AG04450 (cell line): Measurements from ENCODE around the gene CBS. TPM values are rescaled to one million over a fixed set of nuclear protein-coding genes. Genes with fewer than 3 reads are reported as not detected.
A peak's percentile ranks its signal among the peaks of the same experiment; 100 is the strongest.

Experiments
- CTCF ChIA-PET: fragments of 300-600, 350-600 bp; formaldehyde crosslinking; extraction: SDS; loops from one replicate; lab custom pipeline; 2022; ENCODE audit warnings: antibody characterized with exemption, inconsistent platforms; lab: Charles Lee
- POLR2A ChIA-PET: fragments of 350-600 bp; formaldehyde crosslinking; extraction: SDS; loops from one replicate; lab custom pipeline; 2021; ENCODE audit warnings: antibody characterized with exemption, inconsistent platforms; lab: Yijun Ruan, JAX
- DNase-seq: peaks from one replicate; pipeline ENCODE4 v3.0.0-alpha.2; 2011; ENCODE audit warnings: low read depth, low spot score
- H3K27ac ChIP-seq: one replicate; pipeline ENCODE4 v1.5.1; 2012; ENCODE audit warnings: low read depth, low read length, control low read depth
- H3K27me3 ChIP-seq: one replicate; pipeline ENCODE4 v1.6.0; 2012; ENCODE audit warnings: low read length; ENCODE audit not compliant: control insufficient read depth, insufficient read depth
- H3K4me3 ChIP-seq: 2 replicates; pipeline ENCODE4 v1.5.1; 2011; ENCODE audit warnings: mild to moderate bottlenecking, low read depth, low read length, control low read depth
- H3K9me3 ChIP-seq: 2 replicates; pipeline ENCODE4 v1.5.1; 2012; ENCODE audit warnings: low read length; ENCODE audit not compliant: control insufficient read depth, insufficient read depth
- CTCF ChIP-seq: IDR thresholded peaks from 2 replicates; pipeline ENCODE4 v1.5.1; 2011; ENCODE audit warnings: low read depth, low read length, control low read depth, inconsistent platforms
- polyA plus RNA-seq: library from polyadenylated mRNA; depleted of rRNA; stranded (reverse); fragments of >200 nt; gene quantifications from 2 replicates; pipeline ENCODE4 v1.2.3, GENCODE V29; 2011

CBS gene
- polyA plus RNA-seq, 1 experiment, result 41.1 TPM

GRCh38 chr21:43027846-43028731 lies 47.5 kb downstream of the CBS start:
- Histone ChIP-seq H3K27ac (no peak overlapping the region), H3K9me3 (no peaks in the 10 kb centered on the region; the same call in 1 of the 2 replicates), H3K27me3 (no peaks in the 10 kb centered on the region), H3K4me3 (no peak overlapping the region)
- DNase-seq, result no peak
- no peak for TF ChIP-seq CTCF
- ChIA-PET CTCF (no interaction called here), POLR2A (no interaction called here)

- DNase-seq, result peak; percentile 45
- POLR2A ChIA-PET, result no interaction called here
- H3K9me3 ChIP-seq, result no peaks in the 10 kb centered on the region; the same call in 1 of the 2 replicates
- no peaks in the 10 kb centered on the region for H3K27me3 ChIP-seq
- no peak overlapping the region for H3K4me3 ChIP-seq
- peak overlapping the region; percentile 93 for H3K27ac ChIP-seq
- CTCF ChIA-PET, result no interaction called here
- no peak for TF ChIP-seq CTCF
Measured at GRCh38 chr21:43025636-43026180, 49.9 kb downstream of the CBS start.

GRCh38 chr21:43024439-43025136 lies 51.0 kb downstream of the CBS start:
- no peak for DNase-seq
- no peaks in the 10 kb centered on the region for H3K27me3 ChIP-seq
- H3K9me3 ChIP-seq, result no peaks in the 10 kb centered on the region; the same call in 1 of the 2 replicates
- no peak overlapping the region for H3K27ac ChIP-seq
- H3K4me3 ChIP-seq, result no peak overlapping the region
- no peak for TF ChIP-seq CTCF
- ChIA-PET POLR2A (interaction anchor here (0.5 kb wide), 1 partner anchor 35 kb away, joined by 3 read pairs; no protein-coding TSS in a partner anchor), CTCF (no interaction called here)

GRCh38 chr21:43023175-43023574 lies 52.5 kb downstream of the CBS start:
- CTCF ChIA-PET, result interaction anchor here (0.7 kb wide), 1 partner anchor 10 kb away, joined by 4 read pairs; no protein-coding TSS in a partner anchor
- TF ChIP-seq CTCF, result no peak
- H3K4me3 ChIP-seq, result no peak overlapping the region
- no peak overlapping the region for H3K27ac ChIP-seq
- POLR2A ChIA-PET, result no interaction called here
- no peak for DNase-seq
- no peaks in the 10 kb centered on the region; the same call in 1 of the 2 replicates for H3K9me3 ChIP-seq
- no peaks in the 10 kb centered on the region for H3K27me3 ChIP-seq
